ENCODE results near the gene SPTB.
"Not testable (repeated sequence)": the region's sequence is repeated elsewhere in the genome, so short reads cannot be mapped to it uniquely, and the experiment has no call there.

SPTB gene

GRCh38 chr14:64915797-64916196, 36.1 kb upstream of the SPTB start:
- H3K9me3 ChIP-seq (ENCODE audit: control insufficient read depth in 1 of 2, low read length in 2 of 2): no peaks in the 10 kb centered on the region
- H3K36me3 ChIP-seq (ENCODE audit: control insufficient read depth in 1 of 2, insufficient read depth in 2 of 2, low read length in 2 of 2): no peaks in the 10 kb centered on the region
- H3K27ac ChIP-seq (ENCODE audit: low read depth, low read length): no peak overlapping the region
- peak overlapping the region; percentile 97 to 98 for H3K4me3 ChIP-seq (ENCODE audit: low read depth in 1 of 2, low read length in 2 of 2)
- peaks cover 13 to 16% of the 10 kb centered on the region in 2 donors for H3K4me1 ChIP-seq (ENCODE audit: control insufficient read depth in 1 of 2, insufficient read depth in 2 of 2, low read length in 2 of 2)
- no peak overlapping the region for H3K9ac ChIP-seq (ENCODE audit: low read depth in 1 of 2, low read length in 2 of 2)
- no peaks in the 10 kb centered on the region for H3K27me3 ChIP-seq (ENCODE audit: control insufficient read depth in 1 of 2, insufficient read depth in 2 of 2, low read length in 2 of 2)

DNA sequence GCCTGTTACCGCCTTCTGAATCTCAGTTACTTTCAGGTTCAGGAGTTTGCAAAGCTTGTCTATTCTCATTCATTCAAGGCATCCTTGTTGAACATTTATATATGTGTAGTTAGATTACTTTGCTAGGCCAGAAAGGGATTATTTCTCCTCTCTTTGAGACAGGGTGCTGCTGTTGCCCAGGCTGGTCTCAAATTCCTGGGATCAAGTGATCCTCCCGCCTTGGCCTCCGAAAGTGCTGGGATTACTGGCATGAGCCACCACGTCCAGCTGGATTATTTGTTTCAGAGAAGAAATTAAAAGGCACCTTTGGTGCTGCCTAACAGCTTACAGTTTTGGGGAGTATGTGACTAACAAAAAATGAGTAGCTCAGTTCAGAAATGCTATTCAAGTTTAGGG, 35.3 kb upstream of the SPTB start:
- Histone ChIP-seq H3K36me3 (ENCODE audit: control insufficient read depth in 1 of 2, insufficient read depth in 2 of 2, low read length in 2 of 2) (no peaks in the 10 kb centered on the region), H3K27me3 (ENCODE audit: control insufficient read depth in 1 of 2, insufficient read depth in 2 of 2, low read length in 2 of 2) (no peaks in the 10 kb centered on the region), H3K9me3 (ENCODE audit: control insufficient read depth in 1 of 2, low read length in 2 of 2) (no peaks in the 10 kb centered on the region), H3K4me3 (ENCODE audit: low read depth in 1 of 2, low read length in 2 of 2) (peak overlapping the region; percentile 97 to 98), H3K9ac (ENCODE audit: low read depth in 1 of 2, low read length in 2 of 2) (peak overlapping the region; percentile 96 to 99), H3K27ac (ENCODE audit: low read depth, low read length) (peak overlapping the region; percentile 93), H3K4me1 (ENCODE audit: control insufficient read depth in 1 of 2, insufficient read depth in 2 of 2, low read length in 2 of 2) (peaks cover 13 to 16% of the 10 kb centered on the region in 2 donors)

DNA sequence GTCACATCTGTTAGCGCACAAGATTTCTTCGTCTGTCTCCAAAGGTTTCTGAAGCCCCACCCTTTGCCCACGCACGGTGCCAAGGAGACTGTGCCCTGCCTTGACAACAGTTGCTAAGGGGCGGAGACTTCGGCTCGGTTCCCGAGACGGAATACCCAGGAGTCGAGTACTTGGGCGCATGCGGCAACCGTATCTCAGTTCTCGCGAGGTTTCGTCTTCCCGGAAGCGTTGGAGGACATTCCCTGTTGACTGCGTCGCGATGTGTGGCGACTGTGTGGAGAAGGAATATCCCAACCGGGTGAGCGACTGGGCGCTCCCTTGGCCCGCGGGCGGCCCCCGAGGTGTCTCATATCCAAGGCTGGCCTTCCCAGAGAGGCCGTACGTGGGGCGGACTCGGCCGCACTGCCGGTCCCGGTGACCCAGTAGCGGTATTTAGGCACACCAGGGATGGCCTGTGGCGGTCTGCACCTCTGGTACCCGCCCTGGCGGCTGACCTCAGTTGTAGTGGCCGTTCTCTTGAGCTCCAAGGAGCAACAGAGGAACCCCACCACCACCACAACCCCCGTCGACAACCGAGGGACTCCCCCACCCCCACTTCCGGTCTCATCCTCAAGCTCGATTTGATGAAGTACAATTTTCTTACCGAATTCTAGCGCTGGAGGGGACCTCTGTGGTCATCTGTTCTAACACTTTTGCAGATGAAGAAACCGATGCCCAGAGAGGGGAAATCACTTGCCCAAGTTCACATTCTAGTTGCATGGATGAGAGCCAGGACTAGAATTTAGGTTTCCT, 34.7 kb upstream of the SPTB start, which contains the start of gene CHURC1:
CHURC1 (plus strand) TSS at position 219 of the 792 bp plus-strand sequence; CDS start at position 260, 41 bp downstream.
- H3K9me3 ChIP-seq (ENCODE audit: control insufficient read depth in 1 of 2, low read length in 2 of 2): no peaks in the 10 kb centered on the region

DNA sequence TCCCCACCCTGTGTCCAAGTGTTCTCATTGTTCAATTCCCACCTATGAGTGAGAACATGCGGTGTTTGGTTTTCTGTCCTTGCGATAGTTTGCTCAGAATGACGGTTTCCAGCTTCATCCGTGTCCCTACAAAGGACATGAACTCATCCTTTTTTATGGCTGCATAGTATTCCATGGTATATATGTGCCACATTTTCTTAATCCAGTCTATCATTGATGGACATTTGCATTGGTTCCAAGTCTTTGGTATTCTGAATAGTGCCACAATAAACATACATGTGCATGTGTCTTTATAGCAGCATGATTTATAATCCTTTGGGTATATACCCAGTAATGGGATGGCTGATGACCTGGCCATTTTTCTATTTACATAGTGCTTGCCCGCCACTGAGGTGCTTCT, 33.8 kb upstream of the SPTB start:
- H3K9ac ChIP-seq (ENCODE audit: low read depth in 1 of 2, low read length in 2 of 2): peak overlapping the region in 1 of 2 donors; percentile 99
- not testable (repeated sequence) for H3K27me3 ChIP-seq (ENCODE audit: control insufficient read depth in 1 of 2, insufficient read depth in 2 of 2, low read length in 2 of 2); H3K9me3 ChIP-seq (ENCODE audit: control insufficient read depth in 1 of 2, low read length in 2 of 2); H3K36me3 ChIP-seq (ENCODE audit: control insufficient read depth in 1 of 2, insufficient read depth in 2 of 2, low read length in 2 of 2); H3K27ac ChIP-seq (ENCODE audit: low read depth, low read length)
- H3K4me3 ChIP-seq (ENCODE audit: low read depth in 1 of 2, low read length in 2 of 2): peak overlapping the region; percentile 97 to 98
- peaks cover 13 to 16% of the 10 kb centered on the region in 2 donors for H3K4me1 ChIP-seq (ENCODE audit: control insufficient read depth in 1 of 2, insufficient read depth in 2 of 2, low read length in 2 of 2)

More for the DNA sequence above, 34.7 kb upstream of the SPTB start, which contains the start of gene CHURC1:
- Histone ChIP-seq H3K9ac (ENCODE audit: low read depth in 1 of 2, low read length in 2 of 2) (peak within 1 kb of the TSS; percentile 96 to 99), H3K4me1 (ENCODE audit: control insufficient read depth in 1 of 2, insufficient read depth in 2 of 2, low read length in 2 of 2) (peaks cover 13 to 16% of the 10 kb centered on the region in 2 donors), H3K27me3 (ENCODE audit: control insufficient read depth in 1 of 2, insufficient read depth in 2 of 2, low read length in 2 of 2) (peaks cover 0 to 5% of the 10 kb centered on the region in 2 donors), H3K27ac (ENCODE audit: low read depth, low read length) (peak within 1 kb of the TSS; percentile 93), H3K4me3 (ENCODE audit: low read depth in 1 of 2, low read length in 2 of 2) (peak within 1 kb of the TSS; percentile 97 to 98), H3K36me3 (ENCODE audit: control insufficient read depth in 1 of 2, insufficient read depth in 2 of 2, low read length in 2 of 2) (no peaks in the 10 kb centered on the region)

DNA sequence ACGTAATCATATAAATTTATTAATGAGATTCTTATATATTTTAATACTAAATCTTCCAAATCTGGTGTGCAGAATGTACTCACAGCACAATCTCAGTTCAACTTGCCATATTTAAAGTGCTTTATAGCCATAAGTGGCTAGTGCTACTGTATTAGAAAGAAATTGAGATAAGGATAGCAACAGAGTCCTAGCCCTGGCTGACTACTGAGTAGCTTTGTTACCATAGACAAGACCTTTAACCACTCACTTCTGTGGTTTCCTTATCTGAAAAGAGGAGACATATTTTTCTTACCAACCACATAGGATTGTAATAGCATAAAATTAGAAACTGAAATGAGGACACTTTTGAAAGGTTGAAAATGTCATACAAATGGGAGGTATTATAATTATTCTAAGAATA, 32.6 kb upstream of the SPTB start:
- no peaks in the 10 kb centered on the region for H3K36me3 ChIP-seq (ENCODE audit: control insufficient read depth in 1 of 2, insufficient read depth in 2 of 2, low read length in 2 of 2)
- peaks cover 13 to 16% of the 10 kb centered on the region in 2 donors for H3K4me1 ChIP-seq (ENCODE audit: control insufficient read depth in 1 of 2, insufficient read depth in 2 of 2, low read length in 2 of 2)
- no peak overlapping the region for H3K9ac ChIP-seq (ENCODE audit: low read depth in 1 of 2, low read length in 2 of 2)
- H3K27ac ChIP-seq (ENCODE audit: low read depth, low read length): no peak overlapping the region
- no peak overlapping the region for H3K4me3 ChIP-seq (ENCODE audit: low read depth in 1 of 2, low read length in 2 of 2)
- peaks cover 0 to 6% of the 10 kb centered on the region in 2 donors for H3K27me3 ChIP-seq (ENCODE audit: control insufficient read depth in 1 of 2, insufficient read depth in 2 of 2, low read length in 2 of 2)
- H3K9me3 ChIP-seq (ENCODE audit: control insufficient read depth in 1 of 2, low read length in 2 of 2): no peaks in the 10 kb centered on the region

- peaks cover 13 to 14% of the 10 kb centered on the region in 2 donors for H3K4me1 ChIP-seq (ENCODE audit: control insufficient read depth in 1 of 2, insufficient read depth in 2 of 2, low read length in 2 of 2)
Measured at GRCh38 chr14:64910847-64911495, 31.3 kb upstream of the SPTB start.

GRCh38 chr14:64906022-64906421, 26.3 kb upstream of the SPTB start:
- Histone ChIP-seq H3K36me3 (ENCODE audit: control insufficient read depth in 1 of 2, insufficient read depth in 2 of 2, low read length in 2 of 2) (no peaks in the 10 kb centered on the region), H3K4me3 (ENCODE audit: low read depth in 1 of 2, low read length in 2 of 2) (no peak overlapping the region), H3K4me1 (ENCODE audit: control insufficient read depth in 1 of 2, insufficient read depth in 2 of 2, low read length in 2 of 2) (no peaks in the 10 kb centered on the region), H3K9ac (ENCODE audit: low read depth in 1 of 2, low read length in 2 of 2) (no peak overlapping the region), H3K27ac (ENCODE audit: low read depth, low read length) (no peak overlapping the region), H3K9me3 (ENCODE audit: control insufficient read depth in 1 of 2, low read length in 2 of 2) (no peaks in the 10 kb centered on the region), H3K27me3 (ENCODE audit: control insufficient read depth in 1 of 2, insufficient read depth in 2 of 2, low read length in 2 of 2) (peaks cover 0 to 6% of the 10 kb centered on the region in 2 donors)

More at GRCh38 chr14:64910847-64911495, 31.3 kb upstream of the SPTB start:
- Histone ChIP-seq H3K9me3 (ENCODE audit: control insufficient read depth in 1 of 2, low read length in 2 of 2) (no peaks in the 10 kb centered on the region), H3K27ac (ENCODE audit: low read depth, low read length) (no peak overlapping the region), H3K9ac (ENCODE audit: low read depth in 1 of 2, low read length in 2 of 2) (no peak overlapping the region), H3K36me3 (ENCODE audit: control insufficient read depth in 1 of 2, insufficient read depth in 2 of 2, low read length in 2 of 2) (no peaks in the 10 kb centered on the region), H3K4me3 (ENCODE audit: low read depth in 1 of 2, low read length in 2 of 2) (no peak overlapping the region), H3K27me3 (ENCODE audit: control insufficient read depth in 1 of 2, insufficient read depth in 2 of 2, low read length in 2 of 2) (peaks cover 0 to 6% of the 10 kb centered on the region in 2 donors)

DNA sequence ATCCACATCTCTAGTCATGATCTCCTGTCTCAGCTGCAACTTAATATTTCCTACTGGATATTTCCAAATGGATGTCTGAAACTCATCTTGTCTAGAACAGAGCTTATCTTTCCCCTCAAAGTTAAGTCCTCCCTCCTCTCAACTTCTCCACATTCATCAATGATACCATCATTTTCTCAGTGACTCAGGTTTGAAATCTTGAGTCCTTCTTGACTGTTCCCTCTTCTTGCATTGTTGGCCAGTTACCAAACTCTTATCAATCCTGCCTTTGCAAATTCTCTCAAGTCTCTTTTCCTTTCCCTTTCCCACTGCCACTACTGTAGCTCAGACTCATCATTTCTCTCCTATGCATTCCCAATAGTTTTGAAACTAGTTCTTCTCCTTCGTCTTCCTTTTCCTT, 20.3 kb upstream of the SPTB start:
- Histone ChIP-seq H3K36me3 (ENCODE audit: control insufficient read depth in 1 of 2, insufficient read depth in 2 of 2, low read length in 2 of 2) (no peaks in the 10 kb centered on the region), H3K9ac (ENCODE audit: low read depth in 1 of 2, low read length in 2 of 2) (no peak overlapping the region)

GRCh38 chr14:64891839-64892375, 12.2 kb upstream of the SPTB start:
- H3K27me3 ChIP-seq (ENCODE audit: control insufficient read depth in 1 of 2, insufficient read depth in 2 of 2, low read length in 2 of 2): no peaks in the 10 kb centered on the region
- H3K9me3 ChIP-seq (ENCODE audit: control insufficient read depth in 1 of 2, low read length in 2 of 2): no peaks in the 10 kb centered on the region
- no peaks in the 10 kb centered on the region for H3K36me3 ChIP-seq (ENCODE audit: control insufficient read depth in 1 of 2, insufficient read depth in 2 of 2, low read length in 2 of 2)
- no peaks in the 10 kb centered on the region for H3K4me1 ChIP-seq (ENCODE audit: control insufficient read depth in 1 of 2, insufficient read depth in 2 of 2, low read length in 2 of 2)
- no peak overlapping the region for H3K9ac ChIP-seq (ENCODE audit: low read depth in 1 of 2, low read length in 2 of 2)
- no peak overlapping the region for H3K4me3 ChIP-seq (ENCODE audit: low read depth in 1 of 2, low read length in 2 of 2)
- H3K27ac ChIP-seq (ENCODE audit: low read depth, low read length): no peak overlapping the region

More for the DNA sequence above, 20.3 kb upstream of the SPTB start:
- no peaks in the 10 kb centered on the region for H3K4me1 ChIP-seq (ENCODE audit: control insufficient read depth in 1 of 2, insufficient read depth in 2 of 2, low read length in 2 of 2)
- no peaks in the 10 kb centered on the region for H3K27me3 ChIP-seq (ENCODE audit: control insufficient read depth in 1 of 2, insufficient read depth in 2 of 2, low read length in 2 of 2)
- H3K27ac ChIP-seq (ENCODE audit: low read depth, low read length): no peak overlapping the region
- no peak overlapping the region for H3K4me3 ChIP-seq (ENCODE audit: low read depth in 1 of 2, low read length in 2 of 2)
- H3K9me3 ChIP-seq (ENCODE audit: control insufficient read depth in 1 of 2, low read length in 2 of 2): no peaks in the 10 kb centered on the region
